ENCODE measurements around the gene CCDC106. TPM values are rescaled to one million over a fixed set of nuclear protein-coding genes. Genes with fewer than 3 reads are reported as not detected.

CCDC106 gene
- total RNA-seq, 1 donor from 2014 or later: 17.9 TPM

DNA sequence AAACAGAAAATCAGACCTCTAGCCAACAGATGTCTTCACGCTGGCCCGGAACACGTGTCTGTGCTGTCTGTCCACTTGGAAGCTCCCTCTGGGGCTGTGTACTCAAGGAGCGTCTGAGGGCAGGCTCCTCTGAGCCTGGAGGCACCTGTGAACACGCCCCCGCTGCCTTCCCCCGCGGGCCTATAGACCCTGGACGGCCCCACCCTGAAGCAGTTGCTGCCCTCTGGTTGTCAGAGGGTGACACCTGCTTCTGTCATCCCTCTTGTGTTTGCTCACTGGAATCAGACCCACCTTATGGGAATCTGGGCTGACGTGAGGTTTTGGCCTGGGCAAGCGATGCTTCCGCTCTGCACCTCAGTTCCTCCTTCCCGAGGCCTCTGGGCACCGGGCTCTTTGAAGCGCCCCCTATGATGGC, 46.2 kb downstream of the CCDC106 start:
- no peak overlapping the region for H3K4me3 ChIP-seq (ENCODE audit: low read depth, low read length)
- no peak for DNase-seq (ENCODE audit: low read depth)
- no peak for TF ChIP-seq CTCF (conservative IDR thresholded peaks at IDR 0.05; ENCODE audit: low read depth, low read length)

DNA sequence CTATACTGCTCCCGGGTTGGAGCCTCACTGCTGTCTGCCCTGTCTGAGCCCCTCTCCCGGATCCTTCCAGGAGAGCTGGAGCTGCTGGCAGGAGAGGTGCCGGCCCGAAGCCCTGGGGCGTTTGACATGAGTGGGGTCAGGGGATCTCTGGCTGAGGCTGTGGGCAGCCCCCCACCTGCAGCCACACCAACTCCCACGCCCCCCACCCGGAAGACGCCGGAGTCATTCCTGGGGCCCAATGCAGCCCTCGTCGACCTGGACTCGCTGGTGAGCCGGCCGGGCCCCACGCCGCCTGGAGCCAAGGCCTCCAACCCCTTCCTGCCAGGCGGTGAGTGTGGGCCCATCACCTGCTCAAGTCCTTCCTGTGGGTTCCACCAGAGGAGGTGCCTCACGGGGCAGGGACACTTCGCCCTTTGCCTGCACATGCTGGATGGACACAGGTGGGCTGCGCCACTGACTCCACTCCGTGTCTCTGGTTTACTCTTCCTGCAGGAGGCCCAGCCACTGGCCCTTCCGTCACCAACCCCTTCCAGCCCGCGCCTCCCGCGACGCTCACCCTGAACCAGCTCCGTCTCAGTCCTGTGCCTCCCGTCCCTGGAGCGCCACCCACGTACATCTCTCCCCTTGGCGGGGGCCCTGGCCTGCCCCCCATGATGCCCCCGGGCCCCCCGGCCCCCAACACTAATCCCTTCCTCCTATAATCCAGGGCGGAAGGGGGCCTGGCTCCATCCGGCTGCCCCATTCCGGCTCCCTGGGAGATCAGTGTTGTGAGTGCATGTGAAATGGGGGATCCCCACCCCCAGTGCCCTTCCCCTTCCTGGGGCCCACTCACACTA, 46.9 kb downstream of the CCDC106 start:
- TF ChIP-seq CTCF (conservative IDR thresholded peaks at IDR 0.05; ENCODE audit: low read depth, low read length): no peak
- H3K4me3 ChIP-seq (ENCODE audit: low read depth, low read length): no peak overlapping the region
- no peak for DNase-seq (ENCODE audit: low read depth)

DNA sequence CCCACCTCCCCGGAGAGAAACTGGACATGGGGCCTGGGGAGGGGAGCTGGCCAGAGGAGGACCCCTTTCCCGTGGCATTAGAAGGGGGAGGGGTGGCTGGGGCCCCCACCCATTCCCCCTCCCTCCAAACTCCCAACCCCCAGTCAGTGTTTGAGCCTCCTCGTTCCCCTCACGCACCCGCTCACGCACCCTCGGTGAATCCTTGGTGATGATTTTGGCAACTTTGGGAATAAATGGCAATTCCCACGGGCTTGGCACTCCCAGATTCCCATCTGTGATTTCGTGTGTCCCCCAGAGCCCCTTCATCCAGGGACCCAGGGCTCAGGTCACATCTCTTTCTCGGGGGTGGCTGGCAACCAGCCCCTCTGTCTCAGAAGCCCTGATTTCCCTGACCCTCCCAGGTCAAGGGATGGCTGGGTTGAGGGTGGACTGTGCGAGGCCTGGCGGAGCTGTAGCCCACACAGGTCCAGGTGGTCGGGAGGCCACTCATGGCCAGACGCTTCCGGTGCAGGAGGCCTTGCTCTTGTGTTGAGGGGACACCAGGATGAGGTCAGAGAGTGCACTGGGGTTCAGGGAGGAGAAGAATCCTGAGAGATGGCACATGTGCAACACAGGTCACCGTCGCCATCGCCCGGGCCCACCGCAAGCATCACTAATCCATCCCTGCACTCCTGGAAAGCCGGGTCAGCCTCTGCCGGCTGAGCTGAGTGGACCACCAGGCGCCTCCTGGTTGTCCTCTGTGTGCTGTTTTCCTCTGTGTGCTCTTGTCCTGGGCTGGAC, 47.7 kb downstream of the CCDC106 start:
- DNase-seq (ENCODE audit: low read depth): no peak

DNA sequence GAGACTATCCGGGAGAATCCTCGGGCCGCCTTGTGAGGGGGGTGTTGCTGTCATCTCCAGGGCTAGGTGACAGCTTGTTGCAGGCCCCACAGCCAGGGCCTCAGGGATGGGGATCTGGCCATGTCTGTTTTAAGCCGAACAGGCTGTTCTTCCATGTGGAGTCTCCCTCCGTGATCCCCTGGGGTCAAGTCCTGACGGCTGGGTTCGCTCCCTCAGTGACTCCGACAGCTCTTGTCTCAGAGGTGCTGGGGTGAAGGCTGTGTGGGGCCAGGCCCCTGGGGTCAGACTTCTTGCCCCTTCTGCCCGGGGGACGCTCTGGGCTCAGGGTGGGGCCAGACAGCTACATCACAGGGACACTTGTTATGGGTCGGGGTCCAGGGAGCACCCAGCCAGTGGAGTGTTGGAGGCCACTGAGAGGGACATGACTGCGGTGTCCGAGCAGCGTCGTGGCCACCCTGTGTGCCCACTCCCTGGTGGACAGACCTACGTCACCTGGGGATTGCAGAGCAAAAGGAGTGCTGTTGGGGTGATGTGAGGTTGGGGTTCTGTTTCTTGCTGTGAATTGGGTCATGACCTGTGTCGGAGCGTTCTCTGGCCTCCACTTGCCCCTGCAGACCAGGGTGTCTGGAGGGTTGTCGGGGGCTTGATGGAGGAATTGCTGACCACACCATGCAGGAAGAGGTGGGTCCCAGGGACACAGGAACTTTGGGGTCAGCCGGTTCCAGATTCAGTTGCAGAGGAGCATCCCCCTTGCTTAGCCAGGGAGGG, 48.5 kb downstream of the CCDC106 start:
- H3K4me3 ChIP-seq (ENCODE audit: low read depth, low read length): no peak overlapping the region
- TF ChIP-seq CTCF (conservative IDR thresholded peaks at IDR 0.05; ENCODE audit: low read depth, low read length): no peak
- DNase-seq (ENCODE audit: low read depth): no peak

More for the DNA sequence above, 47.7 kb downstream of the CCDC106 start:
- no peak overlapping the region for H3K4me3 ChIP-seq (ENCODE audit: low read depth, low read length)
- TF ChIP-seq CTCF (conservative IDR thresholded peaks at IDR 0.05; ENCODE audit: low read depth, low read length): no peak

GRCh38 chr19:55697069-55697440, 49.0 kb downstream of the CCDC106 start:
- TF ChIP-seq CTCF (conservative IDR thresholded peaks at IDR 0.05; ENCODE audit: low read depth, low read length): no peak
- no peak for DNase-seq (ENCODE audit: low read depth)
- no peak overlapping the region for H3K4me3 ChIP-seq (ENCODE audit: low read depth, low read length)

- TF ChIP-seq CTCF (conservative IDR thresholded peaks at IDR 0.05; ENCODE audit: low read depth, low read length): no peak
- no peak for DNase-seq (ENCODE audit: low read depth)
- no peak overlapping the region for H3K4me3 ChIP-seq (ENCODE audit: low read depth, low read length)
Measured at GRCh38 chr19:55697698-55698097, 49.7 kb downstream of the CCDC106 start.

Data from epithelial cell of proximal tubule (primary cell).